AG09309 (cell line): ENCODE measurements around the gene TBC1D19.

Experiments used
- DNase-seq: peaks from one replicate; pipeline ENCODE4 v3.0.0-alpha.2; 2010; ENCODE audit warnings: low read depth
- H3K4me3 ChIP-seq: 2 replicates; pipeline ENCODE4 v1.5.1; 2011; ENCODE audit warnings: mild to moderate bottlenecking, low read depth, low read length, moderate library complexity; ENCODE audit not compliant: control insufficient read depth
- TF ChIP-seq, protein P1 (sequence below): IDR thresholded peaks from 2 replicates; pipeline ENCODE4 v1.5.1; 2011; ENCODE audit warnings: mild to moderate bottlenecking, low read depth, low read length, inconsistent platforms; ENCODE audit not compliant: insufficient read depth, control insufficient read depth; ENCODE audit errors: missing control alignments

TBC1D19 gene

DNA sequence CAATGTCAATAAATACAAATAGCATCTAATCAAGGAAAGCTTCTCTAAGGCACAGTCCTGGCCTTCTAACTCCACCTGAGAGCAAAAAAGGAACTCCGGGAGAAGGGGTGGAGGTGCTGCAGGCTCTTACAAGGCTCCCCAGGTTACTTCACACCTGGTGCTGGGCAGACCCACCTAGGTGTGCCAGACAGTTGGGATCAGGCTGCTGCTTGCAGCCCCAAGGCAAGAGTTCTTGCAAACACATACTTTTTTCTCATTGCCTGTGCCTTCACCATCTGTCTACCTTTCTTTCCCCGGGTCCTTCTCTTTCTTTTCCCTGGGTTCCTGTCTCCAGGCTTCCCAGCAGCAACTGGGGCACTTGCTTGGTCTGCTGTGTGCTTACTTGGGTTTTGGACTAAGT lies 195.3 kb downstream of the TBC1D19 start:
- no peak for DNase-seq
- TF ChIP-seq, protein P1, sequence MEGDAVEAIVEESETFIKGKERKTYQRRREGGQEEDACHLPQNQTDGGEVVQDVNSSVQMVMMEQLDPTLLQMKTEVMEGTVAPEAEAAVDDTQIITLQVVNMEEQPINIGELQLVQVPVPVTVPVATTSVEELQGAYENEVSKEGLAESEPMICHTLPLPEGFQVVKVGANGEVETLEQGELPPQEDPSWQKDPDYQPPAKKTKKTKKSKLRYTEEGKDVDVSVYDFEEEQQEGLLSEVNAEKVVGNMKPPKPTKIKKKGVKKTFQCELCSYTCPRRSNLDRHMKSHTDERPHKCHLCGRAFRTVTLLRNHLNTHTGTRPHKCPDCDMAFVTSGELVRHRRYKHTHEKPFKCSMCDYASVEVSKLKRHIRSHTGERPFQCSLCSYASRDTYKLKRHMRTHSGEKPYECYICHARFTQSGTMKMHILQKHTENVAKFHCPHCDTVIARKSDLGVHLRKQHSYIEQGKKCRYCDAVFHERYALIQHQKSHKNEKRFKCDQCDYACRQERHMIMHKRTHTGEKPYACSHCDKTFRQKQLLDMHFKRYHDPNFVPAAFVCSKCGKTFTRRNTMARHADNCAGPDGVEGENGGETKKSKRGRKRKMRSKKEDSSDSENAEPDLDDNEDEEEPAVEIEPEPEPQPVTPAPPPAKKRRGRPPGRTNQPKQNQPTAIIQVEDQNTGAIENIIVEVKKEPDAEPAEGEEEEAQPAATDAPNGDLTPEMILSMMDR: no peak
- no peak overlapping the region for H3K4me3 ChIP-seq

DNA sequence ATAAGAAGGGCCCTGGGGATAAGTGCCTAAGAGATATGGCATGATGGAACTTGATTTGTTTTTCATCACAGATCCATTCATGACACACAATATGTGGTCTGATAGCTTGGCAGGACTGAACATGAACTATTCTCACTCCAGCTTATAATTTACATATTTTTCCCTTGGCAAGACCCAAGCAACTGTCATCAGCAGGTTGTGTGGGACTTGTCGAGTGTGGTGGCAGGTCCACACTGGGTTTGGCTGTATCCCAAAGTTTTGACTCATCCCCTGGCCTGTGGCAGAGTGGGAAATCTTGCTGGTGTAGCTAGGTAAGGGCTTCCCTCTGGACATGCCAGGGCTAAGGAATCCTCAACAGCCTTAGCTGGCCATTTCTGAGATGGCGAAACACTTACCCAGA lies 195.8 kb downstream of the TBC1D19 start:
- TF ChIP-seq, protein P1: no peak
- DNase-seq: no peak
- no peak overlapping the region for H3K4me3 ChIP-seq

DNA sequence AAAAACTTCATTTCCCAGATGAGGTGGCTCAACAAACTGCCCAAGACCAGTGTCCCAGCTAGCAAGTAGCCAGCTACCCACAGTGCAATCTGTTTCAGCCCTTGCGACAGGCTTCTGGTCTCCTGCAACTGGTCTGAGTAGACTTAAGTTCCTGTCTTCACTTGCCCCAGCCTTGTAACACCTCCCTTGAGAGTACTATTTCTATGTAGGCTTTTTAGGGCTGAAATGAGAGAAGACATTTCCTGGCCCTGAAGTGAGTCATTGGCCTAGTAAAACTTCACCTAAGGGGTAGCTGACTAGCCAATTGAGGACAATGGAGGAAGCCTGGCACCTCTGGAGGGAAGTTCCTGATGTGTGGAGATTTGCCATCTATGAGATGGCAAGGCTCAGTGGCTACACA lies 196.7 kb downstream of the TBC1D19 start:
- H3K4me3 ChIP-seq: no peak overlapping the region
- peak; percentile 32 for DNase-seq
- TF ChIP-seq, protein P1: no peak

DNA sequence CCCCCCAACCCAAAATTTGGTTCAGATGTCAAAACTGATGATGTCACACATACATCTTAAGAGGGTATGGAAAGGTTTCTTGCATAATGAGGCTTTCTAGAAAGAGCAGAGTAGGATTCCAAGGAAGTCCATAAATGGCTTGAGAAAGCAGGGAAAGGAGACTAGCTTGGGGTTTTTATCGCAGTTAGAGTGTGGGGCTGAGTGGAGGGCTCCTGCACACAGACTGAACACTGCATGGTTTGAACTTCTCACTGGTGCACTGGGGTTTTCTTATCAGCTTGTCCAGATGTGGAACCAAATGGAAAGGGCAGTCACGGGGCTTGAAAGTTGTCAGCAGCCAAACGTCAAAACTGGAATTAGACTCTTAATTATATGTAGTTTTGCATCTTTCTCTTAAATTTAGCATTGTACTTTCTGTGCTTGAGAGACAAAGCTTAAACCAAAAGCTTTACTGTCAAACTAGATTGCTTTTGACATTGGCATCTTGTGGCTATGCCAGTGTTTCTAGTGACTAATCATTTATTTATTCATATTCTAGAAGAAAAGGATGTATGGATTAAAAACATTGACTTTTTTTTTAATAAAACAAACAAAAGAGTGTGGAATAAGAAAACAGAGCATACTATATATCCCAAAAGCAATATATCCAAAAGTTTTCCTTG lies 198.4 kb downstream of the TBC1D19 start:
- no peak for DNase-seq
- H3K4me3 ChIP-seq: no peak overlapping the region
- TF ChIP-seq, protein P1: no peak

DNA sequence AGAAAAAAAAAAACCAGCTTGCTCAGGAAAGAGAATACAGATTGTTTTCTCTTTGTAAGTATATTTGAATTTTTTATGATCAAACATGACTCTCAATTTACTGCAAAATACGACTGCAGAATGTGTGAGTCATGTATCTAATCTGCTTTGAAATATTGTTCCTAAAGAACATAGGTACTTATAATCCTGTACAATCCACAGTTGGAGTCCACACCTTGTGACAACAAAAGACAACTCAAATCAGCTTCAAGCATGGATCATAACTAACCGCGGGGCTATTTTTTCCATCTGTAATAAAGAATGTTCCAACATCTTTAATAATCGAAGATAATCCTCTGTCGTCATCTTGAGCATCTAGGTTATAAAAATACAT lies 198.9 kb downstream of the TBC1D19 start:
- no peak for DNase-seq
- H3K4me3 ChIP-seq: no peak overlapping the region
- TF ChIP-seq, protein P1: no peak

DNA sequence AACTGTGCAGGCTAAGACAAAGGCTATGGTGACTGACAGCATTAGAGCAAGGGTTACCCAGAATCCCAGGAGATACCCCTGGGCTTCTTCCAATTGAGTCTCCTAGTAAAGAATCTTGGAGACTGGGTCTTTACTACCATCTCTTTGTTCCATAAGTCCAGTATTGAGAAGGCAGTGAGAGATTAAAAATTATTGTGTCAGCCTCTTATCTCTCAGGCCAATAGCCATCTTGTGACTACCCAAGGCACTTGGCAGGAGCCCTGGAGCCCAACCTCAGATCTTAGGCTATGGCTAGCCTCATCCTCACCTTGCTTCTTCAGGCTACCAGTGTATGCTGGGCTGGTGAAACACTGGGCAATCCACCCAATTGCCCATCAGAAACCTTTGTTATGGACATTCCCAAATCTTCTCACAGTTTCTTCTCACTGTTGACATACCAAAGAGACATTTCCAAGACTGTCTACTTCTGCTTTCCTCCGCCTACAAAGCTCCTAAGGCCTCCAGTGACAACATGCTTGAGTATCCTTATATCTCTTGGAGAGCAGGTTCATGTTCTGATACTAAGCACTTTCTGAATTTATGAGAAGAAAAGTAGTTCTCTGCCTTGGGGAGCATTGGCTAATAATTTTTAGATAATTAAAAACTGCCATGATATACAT lies 200.5 kb downstream of the TBC1D19 start:
- DNase-seq: no peak
- TF ChIP-seq, protein P1: no peak
- no peak overlapping the region for H3K4me3 ChIP-seq
